GM18520 (cell line): ENCODE results near the gene FLNC.

Source experiments
- ATAC-seq: cut with Tn5 transposase; IDR thresholded peaks from one replicate; pipeline ENCODE4 v1.9.1; 2021; ENCODE audit not compliant: unreplicated experiment

FLNC gene

GRCh38 chr7:128860158-128861073 is 30.2 kb downstream of the FLNC start:
- no peak for ATAC-seq

GRCh38 chr7:128861957-128862570 is 31.9 kb downstream of the FLNC start:
- ATAC-seq = no peak

GRCh38 chr7:128862571-128863432 is 32.6 kb downstream of the FLNC start, which contains the start of gene ATP6V1F:
Gene ATP6V1F, plus strand, starts transcription at chr7:128862856. Its CDS starts 49 bp downstream, at chr7:128862905.
- peak; percentile 75 for ATAC-seq

- peak; percentile 23 for ATAC-seq
These were observed 33.3 kb downstream of the FLNC start for GRCh38 chr7:128863433-128863989.

GRCh38 chr7:128865303-128865702 is 35.1 kb downstream of the FLNC start:
- no peak for ATAC-seq

- ATAC-seq = no peak
These were observed 36.0 kb downstream of the FLNC start for GRCh38 chr7:128865996-128866877.

GRCh38 chr7:128867241-128867640 is 37.0 kb downstream of the FLNC start:
- ATAC-seq = no peak

- ATAC-seq = no peak
These were observed 37.8 kb downstream of the FLNC start for GRCh38 chr7:128867842-128868623.

GRCh38 chr7:128868624-128869137 is 38.5 kb downstream of the FLNC start:
- no peak for ATAC-seq

GRCh38 chr7:128869138-128869943 is 39.1 kb downstream of the FLNC start:
- ATAC-seq = no peak

GRCh38 chr7:128869944-128870285 is 39.7 kb downstream of the FLNC start:
- ATAC-seq = no peak

- ATAC-seq = no peak
These were observed 40.8 kb downstream of the FLNC start for GRCh38 chr7:128871050-128871449.

- no peak for ATAC-seq
These were observed 42.2 kb downstream of the FLNC start for GRCh38 chr7:128872394-128872824.

- no peak for ATAC-seq
These were observed 43.0 kb downstream of the FLNC start for GRCh38 chr7:128873234-128873633.

GRCh38 chr7:128874140-128875031 is 44.2 kb downstream of the FLNC start:
- no peak for ATAC-seq

- no peak for ATAC-seq
These were observed 45.3 kb downstream of the FLNC start for GRCh38 chr7:128875523-128875948.

- no peak for ATAC-seq
These were observed 45.9 kb downstream of the FLNC start for GRCh38 chr7:128876127-128876526.
